HG02588 (cell line): ENCODE results near the gene NR1D2.
A peak's percentile ranks its signal among the peaks of the same experiment; 100 is the strongest.

Experiments used
- ATAC-seq: cut with Tn5 transposase; IDR thresholded peaks from one replicate; pipeline ENCODE4 v1.9.1; 2021; ENCODE audit warnings: mild to moderate bottlenecking, moderate library complexity; ENCODE audit not compliant: unreplicated experiment

Gene NR1D2

DNA sequence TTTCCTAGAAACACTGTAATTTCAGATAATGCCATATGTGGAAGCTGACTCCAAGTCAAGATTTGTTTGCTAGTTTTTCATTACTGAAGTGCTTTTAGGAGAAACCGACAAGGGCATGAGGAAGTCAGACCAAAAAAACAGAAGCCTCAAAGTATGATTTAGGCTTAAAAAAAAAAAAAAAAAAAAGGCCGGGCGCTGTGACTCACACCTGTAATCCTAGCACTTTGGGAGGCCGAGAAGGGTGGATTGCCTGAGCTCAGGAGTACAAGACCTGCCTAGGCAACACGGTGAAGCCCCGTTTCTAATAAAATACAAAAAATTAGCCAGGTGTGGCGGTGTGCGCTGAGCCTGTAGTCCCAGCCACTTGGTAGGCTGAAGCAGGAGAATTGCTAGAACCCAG is 16.6 kb upstream of the NR1D2 start:
- no peak for ATAC-seq

DNA sequence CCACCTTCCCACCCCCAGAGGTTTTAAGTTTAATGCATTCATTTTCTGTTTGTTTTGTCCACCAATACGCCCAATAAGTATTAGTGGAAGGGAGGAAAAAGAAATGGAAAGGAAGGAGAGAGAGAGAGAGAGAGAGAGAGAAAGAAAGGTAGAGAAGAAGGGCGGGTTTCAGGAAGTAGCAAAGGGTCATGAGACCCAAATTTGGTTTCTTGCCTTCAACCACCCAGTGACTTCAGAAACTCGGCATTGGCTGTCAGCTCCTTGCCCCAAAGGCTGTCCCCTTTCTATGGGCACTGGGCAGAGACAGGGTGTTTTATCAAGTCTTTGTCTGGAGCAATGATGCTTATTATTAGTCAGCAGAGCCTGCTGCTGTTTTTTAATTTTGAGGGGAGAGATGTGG is 13.5 kb upstream of the NR1D2 start:
- ATAC-seq, result no peak

DNA sequence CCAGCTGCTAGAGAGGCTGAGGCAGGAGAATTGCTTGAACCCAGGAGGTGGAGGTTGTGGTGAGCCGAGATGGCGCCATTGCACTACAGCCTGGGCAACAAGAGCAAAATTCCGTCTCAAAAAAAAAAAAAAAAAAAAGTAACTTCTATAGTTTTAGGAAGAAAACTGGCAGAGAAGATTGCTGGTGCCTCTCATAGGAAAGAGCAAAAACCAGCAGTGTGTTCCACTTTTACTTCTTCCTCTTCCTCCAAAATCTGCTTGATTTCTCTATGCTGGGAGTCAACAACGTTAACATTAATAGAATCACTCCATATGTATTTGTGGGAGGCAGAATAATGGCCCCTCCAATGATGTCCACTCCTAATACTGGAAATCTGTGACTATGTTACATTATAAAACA is 12.5 kb upstream of the NR1D2 start:
- no peak for ATAC-seq

DNA sequence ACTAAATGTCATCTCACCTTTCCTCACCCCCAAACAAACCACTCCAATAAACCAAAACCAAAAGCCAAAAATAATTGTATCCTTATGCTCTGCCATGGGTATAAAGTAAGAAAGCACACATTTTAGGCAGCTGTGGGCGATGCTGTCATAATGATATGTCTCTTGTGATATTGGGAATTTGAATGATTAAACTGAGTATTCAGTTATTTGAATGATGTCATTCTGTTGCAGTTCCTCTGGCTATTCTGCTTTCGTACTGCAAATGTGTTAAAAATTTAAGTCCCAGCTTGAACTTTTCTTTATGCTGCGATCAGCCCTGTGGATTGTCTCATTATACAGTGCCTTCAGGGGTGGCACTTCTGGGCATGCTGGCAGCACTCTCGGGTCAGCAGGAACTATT is 10.8 kb upstream of the NR1D2 start:
- no peak for ATAC-seq

DNA sequence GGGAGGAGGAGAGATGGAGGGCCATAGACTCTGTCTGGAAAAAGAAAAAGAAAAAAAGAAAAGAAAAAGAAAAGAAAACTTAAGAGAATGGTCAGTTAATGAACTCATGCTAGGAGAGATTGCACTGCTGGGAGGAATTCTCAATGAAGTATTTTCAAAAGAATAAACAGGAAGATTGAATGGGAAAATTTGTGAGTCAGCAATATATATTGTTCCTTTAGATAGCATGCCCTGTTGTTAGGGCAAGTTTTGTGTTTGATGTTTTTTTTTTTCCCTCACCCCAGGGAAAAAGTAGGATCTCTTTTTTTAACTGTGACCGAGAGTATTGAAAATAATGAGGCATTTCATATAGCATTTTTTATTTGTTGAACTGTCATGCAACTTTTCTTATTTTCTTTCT is 7.8 kb upstream of the NR1D2 start:
- ATAC-seq, result no peak

DNA sequence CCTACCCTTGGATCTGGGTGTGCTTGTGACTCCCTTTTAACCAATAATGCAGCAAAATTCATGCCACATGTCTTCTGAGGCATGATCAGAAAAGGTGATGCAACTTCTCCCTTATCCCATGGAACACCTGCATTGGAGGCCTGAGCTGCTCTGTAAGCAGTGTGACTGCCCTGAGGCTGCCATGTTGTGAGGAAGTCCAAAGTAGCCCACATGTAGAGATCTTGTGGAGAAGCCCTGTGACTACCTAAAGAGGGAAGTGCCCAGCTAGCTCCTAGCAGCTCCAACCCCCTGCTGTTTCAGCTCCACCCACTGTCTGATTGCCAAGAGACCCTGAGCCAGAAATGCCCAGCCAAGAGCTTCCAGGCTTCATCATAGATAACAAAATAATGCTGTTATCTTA is 6.4 kb upstream of the NR1D2 start:
- ATAC-seq, result no peak

DNA sequence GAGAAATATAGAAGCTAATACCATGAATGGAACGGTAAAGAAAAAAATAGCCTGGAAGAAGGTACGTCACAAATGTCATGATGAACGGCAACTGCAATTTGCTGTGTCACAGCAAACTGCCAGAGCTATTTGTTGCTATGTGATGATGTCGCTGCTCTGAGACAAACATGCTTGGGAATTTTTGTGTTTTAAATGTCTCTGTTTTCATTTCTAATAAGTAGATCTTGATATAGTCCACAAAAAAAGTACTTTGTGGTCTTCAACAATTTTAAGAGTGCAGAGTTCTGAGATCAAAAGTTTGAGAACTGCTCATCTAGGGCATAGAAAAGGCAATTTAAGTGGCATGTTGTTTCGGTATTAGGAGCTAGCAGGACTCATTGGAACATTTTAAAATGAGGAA is 4.3 kb upstream of the NR1D2 start:
- no peak for ATAC-seq

DNA sequence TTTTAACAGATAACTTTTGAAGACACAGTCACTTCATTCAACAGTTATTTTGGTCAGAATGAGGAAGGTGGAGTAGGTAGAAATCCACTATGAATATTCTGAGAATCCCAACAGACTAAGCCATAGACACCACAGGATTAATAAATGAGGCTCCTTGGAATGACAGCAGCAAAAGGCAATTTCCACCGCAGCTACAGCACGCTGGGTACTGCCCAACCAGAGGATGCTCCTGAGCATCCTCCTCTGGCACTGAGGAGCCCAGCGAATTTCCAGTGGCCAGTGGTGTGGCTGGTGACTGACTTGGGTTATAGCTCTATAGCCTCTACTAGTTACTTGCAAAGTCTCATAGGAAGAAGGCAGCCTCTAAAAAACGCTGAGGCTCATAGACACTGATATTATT is 3.6 kb upstream of the NR1D2 start:
- ATAC-seq, result no peak

DNA sequence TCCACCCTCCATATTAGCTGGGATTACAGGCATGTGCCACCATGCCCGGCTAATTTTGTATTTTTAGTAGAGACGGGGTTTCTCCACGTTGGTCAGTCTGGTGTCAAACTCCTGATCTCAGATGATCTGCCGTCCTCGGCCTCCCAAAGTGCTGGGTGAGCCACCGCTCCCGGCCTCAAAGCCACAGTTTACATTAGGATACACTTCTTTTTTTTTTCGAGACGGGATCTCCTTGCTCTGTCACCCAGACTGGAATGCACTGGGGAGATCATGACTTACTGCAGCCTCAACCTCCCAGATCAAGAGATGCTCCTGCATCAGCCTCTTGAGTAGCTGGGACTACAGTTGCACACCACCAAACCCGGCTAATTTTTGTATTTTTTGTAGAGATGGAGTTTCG is 2.5 kb upstream of the NR1D2 start:
- ATAC-seq, result no peak

DNA sequence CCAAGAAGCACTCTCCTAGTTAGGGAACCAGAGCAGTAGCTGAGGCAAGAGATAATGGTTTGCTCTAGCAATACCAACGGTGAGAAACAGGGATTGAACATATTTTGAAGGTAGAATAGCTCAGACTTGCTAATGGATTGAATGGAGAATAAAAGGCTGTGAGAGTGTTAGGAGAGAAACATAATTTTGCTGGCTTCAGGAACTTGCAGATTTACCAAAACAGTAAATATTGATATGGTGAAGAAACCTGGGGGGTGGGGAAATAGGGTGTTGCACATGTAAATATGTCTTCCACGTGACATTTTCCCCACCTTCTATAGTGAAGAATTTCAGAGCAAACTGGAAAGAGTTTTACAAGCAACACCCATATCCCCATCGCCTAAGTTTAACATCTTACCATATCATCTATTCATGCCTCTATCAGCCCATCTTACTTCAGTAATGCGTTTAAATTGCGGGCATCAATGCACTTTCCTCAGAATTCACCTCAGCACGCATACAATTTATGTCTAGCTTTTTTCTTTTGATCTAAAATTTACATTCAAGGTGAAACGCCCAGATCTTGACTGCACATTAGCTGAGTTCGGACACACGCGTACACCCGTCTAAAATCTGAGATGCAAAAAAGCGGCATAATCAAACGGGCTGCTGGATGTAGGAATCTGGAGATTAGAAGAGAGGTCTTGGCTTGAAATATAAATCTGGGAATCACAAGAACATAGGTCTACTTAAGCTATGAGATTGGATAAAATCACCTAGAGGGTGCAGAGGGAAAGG is 891 bp upstream of the NR1D2 start:
- no peak for ATAC-seq

DNA sequence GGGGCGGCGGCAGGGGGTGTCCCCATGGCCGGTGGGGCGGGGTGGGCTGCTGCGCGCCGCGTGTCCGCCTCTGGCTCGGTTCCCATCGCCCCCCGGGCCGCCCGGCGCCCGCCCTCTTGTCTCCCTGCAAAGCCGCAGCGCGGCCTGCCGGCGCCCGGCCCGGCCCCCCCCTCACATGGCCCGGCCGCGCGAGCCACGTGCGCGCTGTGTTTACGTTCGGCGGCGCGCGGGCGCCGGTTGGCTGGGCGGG is 502 bp downstream of the NR1D2 start:
- no peak for ATAC-seq

DNA sequence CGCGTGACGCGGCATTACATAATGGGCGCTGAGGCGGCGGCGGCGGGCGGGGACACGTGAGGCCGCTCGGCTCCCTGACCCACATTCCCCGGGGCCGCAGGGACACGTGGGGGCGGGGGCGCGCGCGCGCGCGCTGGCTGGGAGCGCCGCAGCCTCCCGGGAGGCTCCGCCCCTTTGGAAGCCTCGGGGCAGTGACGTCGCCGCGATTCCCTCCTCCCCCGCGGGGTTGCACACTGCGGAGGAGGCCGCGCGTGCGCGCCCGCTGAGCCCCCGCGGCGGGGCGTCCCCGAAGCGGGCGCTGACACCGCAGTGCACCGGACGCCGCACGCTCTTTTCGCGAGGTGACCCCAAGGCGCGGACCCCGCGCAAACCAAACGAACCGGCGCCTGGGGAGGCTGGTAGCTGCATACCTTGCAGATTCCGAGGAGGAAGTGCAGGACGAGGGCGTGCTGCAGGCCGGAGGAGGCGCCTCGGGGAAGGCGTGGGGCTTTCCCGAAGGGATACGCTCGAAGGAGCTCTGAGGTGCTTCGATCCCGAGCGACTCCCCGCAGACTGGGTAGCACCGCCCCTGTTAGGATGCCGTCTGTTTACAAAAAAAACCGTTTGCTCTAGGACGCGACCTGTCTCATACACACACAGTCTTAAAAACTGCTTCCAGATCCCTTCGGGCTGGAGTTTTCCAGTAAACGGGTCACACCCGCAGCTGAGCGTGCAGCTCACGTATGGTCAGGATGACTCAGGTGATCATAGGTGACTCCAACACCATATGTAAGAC is 1.0 kb downstream of the NR1D2 start:
- peak; percentile 78 for ATAC-seq

DNA sequence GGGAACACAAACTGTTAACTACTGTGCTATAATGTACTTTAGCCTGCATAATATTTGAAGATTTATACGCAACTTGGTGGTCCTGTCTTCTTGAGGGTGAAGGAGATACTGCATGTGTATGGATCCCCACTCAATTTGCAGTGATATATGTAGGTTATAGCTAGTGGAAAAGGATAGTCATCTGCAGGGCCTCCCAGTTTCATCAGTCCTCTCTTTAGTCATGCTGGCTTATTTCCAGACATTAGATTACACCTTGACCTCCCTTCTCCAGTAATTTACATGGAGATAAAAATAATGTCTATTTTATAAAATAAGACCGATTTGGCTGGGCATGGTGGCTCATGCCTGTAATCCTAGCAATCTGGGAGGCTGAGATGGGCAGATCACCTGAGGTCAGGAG is 3.7 kb downstream of the NR1D2 start:
- ATAC-seq, result no peak

DNA sequence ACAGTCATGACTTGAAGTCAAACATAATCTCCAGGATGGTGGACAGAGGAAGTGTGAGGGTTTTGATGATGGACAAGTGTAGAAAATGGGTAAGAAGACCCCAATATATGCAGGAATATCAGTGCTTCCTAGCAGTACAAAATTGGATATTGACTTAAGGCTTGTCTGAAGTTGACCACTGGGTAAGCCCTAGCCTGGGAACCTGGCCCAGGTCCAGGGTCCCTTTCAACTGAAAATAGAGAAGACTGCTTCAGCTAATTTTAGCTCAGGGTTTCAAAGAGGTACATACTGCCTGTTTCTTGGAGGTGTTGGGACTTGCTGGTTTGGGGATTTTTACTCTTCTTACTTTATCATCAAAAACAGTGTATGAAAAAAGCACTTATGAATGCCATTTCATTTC is 4.7 kb downstream of the NR1D2 start:
- peak; percentile 16 for ATAC-seq

DNA sequence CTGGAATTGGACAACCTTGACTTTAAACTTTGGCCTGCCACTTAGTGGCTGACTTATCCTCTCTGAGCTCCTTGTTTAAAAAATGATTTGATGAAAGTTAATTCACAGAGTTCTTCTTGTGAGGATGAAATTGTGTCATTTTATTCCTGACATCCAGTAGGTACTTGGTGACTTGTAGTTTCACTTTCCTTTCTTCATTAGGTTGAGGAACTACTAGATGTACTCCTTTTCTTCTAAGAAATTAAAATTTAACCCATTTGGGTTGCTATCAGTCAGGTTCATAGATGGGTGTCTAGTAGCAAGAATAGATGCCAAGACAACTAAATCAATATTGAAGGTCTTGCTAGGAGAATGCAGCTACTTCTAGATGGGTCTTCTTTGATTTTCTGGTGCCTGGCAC is 5.2 kb downstream of the NR1D2 start:
- no peak for ATAC-seq

DNA sequence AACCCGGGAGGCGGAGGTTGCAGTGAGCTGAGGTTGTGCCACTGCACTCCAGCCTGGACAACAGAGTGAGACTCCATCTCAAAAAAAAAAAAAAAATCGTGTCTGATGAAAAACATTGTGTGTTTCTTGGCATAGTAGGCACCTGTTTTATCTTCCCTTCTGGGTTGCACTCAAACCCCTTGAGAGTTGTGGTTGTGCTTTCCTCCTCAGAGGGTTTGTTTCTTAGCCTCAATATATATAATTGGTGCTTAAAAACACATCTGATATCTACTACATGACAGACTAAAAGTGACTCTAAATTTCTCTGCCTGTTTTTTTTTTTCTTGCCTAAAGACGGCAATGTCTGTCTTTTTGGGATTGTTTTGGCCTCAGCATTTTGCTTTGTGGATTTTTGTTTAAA is 7.6 kb downstream of the NR1D2 start:
- ATAC-seq, result peak; percentile 52

DNA sequence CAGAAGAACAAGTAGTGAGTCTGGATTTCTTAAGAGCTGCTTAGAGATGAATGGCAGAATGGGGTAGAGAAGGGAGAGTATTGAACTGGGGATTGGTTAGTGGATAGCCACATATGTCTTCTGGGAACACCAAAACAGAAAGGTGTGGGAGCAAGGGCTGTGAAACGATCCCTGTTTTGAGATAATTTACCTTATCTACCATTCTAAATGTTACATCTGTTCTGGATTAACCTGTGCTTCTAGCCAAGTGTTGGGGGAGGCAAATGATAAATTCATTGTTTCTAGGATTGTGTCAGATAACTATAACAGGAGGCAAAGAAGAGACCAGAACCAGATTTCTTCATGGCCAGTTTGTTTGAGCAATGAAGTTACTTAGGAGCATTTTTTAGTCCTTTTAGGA is 8.4 kb downstream of the NR1D2 start:
- no peak for ATAC-seq

DNA sequence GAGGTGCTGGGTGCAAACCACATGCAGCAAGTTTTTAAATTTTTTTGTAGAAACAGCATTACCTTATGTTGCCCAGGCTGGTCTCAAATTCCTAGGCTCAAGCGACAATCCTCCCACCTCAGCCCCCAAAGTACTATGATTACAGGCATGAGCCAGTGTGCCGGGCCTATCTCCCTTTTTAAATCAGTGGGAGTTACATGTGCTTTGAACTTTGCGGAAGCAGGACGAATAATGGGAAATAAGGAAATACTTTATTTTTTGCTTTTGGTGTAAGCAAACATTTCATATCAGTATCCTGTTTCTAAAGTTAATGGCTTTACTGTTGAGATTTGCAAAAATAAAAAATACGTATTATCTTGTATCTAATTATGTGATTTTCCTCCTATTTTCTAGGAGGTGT is 9.1 kb downstream of the NR1D2 start:
- no peak for ATAC-seq

DNA sequence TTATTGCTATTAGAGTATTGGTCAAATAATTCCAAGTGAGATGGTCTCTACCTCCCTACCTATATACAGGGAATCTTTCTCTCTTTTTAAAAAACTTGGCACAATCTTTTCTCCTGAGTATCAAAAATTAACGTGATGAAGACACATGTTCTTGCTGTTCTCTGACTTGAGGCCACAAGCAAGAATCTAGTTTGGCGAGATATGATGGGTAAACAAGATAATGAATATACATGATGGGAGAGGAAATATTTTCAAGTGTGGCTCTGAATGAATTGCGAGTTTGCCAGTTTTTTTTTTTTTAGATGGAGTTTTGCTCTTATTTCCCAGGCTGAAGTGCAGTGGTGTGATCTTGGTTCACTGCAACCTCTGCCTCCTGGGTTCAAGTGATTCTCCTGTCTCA is 11.6 kb downstream of the NR1D2 start:
- no peak for ATAC-seq

DNA sequence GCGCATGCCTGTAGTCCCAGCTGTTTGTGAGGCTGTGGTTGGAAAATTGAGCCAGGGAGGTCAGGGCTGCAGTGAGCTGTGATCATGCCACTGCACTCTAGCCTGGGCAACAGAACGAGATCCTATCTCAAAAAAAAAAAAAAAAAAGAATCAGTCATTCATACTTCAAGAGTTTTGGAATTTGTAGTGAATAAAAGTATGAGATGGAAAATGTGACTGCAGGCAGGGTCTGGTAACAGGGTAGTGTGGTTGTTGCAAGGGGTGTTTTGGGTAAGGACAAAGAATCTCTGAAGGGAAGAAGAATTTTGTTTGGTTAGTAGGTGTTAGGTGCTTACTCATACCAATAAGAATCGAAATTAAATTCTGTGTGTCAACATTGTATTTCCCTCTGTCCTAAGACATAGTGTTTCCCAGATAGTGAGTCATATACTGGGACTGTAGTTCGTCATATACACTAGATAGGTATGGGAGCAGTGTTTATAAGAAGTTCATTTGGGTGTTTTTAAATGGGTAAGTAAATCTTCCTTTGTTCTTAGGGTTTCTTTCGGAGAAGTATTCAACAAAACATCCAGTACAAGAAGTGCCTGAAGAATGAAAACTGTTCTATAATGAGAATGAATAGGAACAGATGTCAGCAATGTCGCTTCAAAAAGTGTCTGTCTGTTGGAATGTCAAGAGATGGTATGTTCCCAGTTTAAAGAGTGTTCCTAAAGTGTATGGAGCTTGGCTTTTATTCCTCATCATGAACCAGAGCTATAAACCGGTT is 14.2 kb downstream of the NR1D2 start:
- no peak for ATAC-seq

DNA sequence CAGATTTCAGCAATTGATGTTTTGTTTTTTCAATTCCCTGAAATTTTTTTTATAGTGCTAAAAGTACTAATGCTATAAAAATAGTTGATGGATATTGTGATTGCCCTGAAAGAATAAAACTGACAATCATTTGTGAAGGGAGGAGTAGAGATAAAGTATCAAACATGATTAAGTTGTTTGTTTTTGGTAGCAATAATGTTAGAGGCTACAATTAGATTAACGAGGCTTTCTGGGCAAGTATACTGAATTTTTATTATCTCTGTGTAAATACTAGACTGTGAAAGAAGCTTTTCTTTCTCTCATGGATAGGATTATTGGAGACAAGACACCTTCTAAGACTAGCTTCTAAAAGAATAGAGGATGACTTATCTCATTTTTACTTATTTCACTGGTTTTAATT is 15.6 kb downstream of the NR1D2 start:
- ATAC-seq, result no peak

DNA sequence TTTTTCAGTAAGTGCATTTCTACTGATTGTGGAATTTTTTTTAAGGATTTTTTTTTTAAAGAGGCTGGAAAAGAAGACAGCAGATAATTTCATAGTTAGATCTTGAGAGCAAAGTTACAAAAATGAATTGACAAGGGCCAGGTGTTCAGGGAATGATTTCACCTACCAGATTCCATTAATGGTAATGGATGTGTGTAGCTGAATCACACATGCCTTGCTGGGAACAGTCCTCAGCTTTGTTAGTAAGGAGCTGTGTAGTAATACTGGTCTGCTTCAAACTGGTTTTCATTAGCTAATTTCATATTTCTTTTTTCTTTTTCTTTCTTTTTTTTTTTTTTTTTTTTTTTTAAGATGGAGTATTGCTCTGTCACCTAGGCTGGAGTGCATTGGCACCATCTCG is 16.0 kb downstream of the NR1D2 start:
- ATAC-seq, result no peak
